Thyroid gland (tissue), 4 donors: Measurements from ENCODE around the gene WDR37.

ENCODE experiments used
- CTCF ChIP-seq, 6 experiments: fragments of 200-600 bp in 3 of 6; fragments of 450-650 bp in 3 of 6; sonication (generic) in 3 of 6; IDR thresholded peaks; one replicate each; pipeline ENCODE4 v1.5.1; 2016 to 2019; ENCODE audit warnings: antibody characterized with exemption in 6 of 6, mild to moderate bottlenecking in 2 of 6, inconsistent platforms in 1 of 6, moderate library complexity in 1 of 6
- POLR2A ChIP-seq, 2 donors: fragments of 450-650 bp; IDR thresholded peaks; one replicate each; pipeline ENCODE4 v1.6.1; 2017; ENCODE audit warnings: antibody characterized with exemption in 2 of 2, mild to moderate bottlenecking in 2 of 2, moderate library complexity in 1 of 2

GRCh38 chr10:1050554-1050953, 5.6 kb upstream of the WDR37 start:
- TF ChIP-seq CTCF (IDR thresholded peaks at IDR 0.05) (no peak), POLR2A (IDR thresholded peaks at IDR 0.05) (no peak)
